Measurements from ENCODE around the gene LARGE1.

DNA sequence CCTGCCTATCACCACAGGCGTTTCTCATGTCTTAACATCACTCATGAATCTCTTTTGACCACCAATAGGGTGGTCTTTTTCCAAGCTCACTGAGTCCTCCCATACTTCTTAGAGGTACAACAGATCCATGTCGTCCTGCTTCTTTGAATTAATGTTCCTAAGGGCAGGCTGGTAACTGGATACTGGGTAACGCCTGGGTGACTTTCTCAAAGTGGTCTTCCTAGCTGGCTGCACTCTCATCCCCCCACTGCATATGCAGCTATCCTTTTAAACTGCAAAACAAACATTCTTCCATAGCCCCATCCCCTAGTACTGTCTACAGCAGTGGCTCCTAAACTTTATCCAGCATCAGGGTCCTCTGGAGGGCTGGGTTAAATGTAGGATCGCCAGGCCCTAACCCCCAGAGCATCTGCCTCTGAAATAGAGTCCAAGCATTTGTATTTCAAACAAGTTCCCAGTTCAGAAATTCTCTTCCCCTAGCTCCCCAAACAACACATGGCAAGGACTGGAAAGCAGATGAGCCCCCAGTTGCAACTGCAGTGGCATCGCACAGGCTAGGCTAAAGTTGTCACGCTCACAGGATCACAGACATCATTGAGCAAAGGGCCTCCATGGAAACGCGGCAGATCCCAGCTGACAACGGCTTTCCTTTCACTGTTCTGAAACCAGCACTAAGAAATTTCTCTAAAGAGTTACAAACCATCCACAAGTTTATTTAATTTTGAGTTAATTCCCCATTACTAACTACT, 204.9 kb downstream of the LARGE1 start:
- TF ChIP-seq EZH2 (IDR thresholded peaks at IDR 0.05; ENCODE audit: insufficient read depth, poor library complexity, severe bottlenecking) = no peak
- no peak for TF ChIP-seq EZH2phosphoT487 (IDR thresholded peaks at IDR 0.05; ENCODE audit: insufficient read depth, low read depth)

All from GM23248 (cell line).